ENCODE measurements around the gene PAIP2. TPM values are rescaled to one million over a fixed set of nuclear protein-coding genes. Genes with fewer than 3 reads are reported as not detected.

PAIP2 gene
- total RNA-seq, 1 donor from 2014 or later: 66.0 TPM

DNA sequence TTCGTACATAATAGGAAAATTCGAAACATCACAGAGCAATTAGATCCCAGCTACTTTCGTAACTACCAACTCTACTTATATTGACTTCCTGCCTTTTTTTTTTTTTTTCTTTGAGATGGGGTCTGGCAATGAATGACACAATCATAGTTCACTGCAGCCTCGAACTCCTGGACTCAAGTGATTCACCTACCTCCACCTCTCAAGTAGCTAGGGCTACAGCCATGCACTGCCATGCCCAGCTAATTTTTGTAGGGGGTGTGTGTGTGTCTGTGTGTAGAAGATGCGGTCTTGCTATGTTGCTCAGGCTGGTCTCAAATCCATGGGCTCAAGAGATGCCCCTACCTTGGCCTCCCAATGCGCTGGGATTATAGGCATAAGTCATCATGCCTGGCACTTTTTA is 5.8 kb upstream of the PAIP2 start:
- intact Hi-C loops (cut with DNase I): no loop called here
- no peaks in the 10 kb centered on the region for H3K9me3 ChIP-seq
- H3K27me3 ChIP-seq: no peaks in the 10 kb centered on the region
- peaks cover 0 to 17% of the 10 kb centered on the region in 2 donors for H3K36me3 ChIP-seq
- H3K4me3 ChIP-seq: no peak overlapping the region
- no peak for DNase-seq (ENCODE audit: extremely low spot score in 2 of 2)
- peaks cover 3% of the 10 kb centered on the region for H3K4me1 ChIP-seq
- no peak overlapping the region for H3K27ac ChIP-seq
- TF ChIP-seq POLR2AphosphoS5 (IDR thresholded peaks at IDR 0.05; ENCODE audit: insufficient read depth in 1 of 2, low read depth in 1 of 2): no peak
- TF ChIP-seq POLR2A (IDR thresholded peaks at IDR 0.05): no peak
- TF ChIP-seq, protein P1, sequence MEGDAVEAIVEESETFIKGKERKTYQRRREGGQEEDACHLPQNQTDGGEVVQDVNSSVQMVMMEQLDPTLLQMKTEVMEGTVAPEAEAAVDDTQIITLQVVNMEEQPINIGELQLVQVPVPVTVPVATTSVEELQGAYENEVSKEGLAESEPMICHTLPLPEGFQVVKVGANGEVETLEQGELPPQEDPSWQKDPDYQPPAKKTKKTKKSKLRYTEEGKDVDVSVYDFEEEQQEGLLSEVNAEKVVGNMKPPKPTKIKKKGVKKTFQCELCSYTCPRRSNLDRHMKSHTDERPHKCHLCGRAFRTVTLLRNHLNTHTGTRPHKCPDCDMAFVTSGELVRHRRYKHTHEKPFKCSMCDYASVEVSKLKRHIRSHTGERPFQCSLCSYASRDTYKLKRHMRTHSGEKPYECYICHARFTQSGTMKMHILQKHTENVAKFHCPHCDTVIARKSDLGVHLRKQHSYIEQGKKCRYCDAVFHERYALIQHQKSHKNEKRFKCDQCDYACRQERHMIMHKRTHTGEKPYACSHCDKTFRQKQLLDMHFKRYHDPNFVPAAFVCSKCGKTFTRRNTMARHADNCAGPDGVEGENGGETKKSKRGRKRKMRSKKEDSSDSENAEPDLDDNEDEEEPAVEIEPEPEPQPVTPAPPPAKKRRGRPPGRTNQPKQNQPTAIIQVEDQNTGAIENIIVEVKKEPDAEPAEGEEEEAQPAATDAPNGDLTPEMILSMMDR (IDR thresholded peaks at IDR 0.05): no peak

DNA sequence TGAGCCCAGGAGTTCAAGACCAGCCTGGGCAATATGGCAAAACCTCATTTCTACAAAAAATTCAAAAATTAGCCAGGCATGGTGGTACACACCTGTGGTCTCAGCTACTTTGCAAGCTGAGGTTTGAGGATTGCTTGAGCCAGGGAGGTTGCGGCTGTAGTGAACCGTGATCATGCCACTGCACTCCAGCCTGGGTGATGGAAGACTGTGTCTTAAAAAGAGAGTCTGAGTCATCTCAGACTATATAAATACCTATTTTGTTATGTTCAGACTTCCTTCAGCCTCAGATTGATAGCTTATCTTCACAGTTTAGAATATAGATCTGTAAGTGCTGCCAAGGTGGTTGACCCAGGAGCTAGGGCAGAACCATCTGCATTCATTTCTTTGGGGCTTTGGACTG is 1.6 kb upstream of the PAIP2 start:
- H3K27me3 ChIP-seq: no peaks in the 10 kb centered on the region
- H3K36me3 ChIP-seq: peaks cover 0 to 5% of the 10 kb centered on the region in 2 donors
- no peak overlapping the region for H3K27ac ChIP-seq
- TF ChIP-seq, protein P1 (IDR thresholded peaks at IDR 0.05): no peak
- TF ChIP-seq POLR2A (IDR thresholded peaks at IDR 0.05) (no peak), POLR2AphosphoS5 (IDR thresholded peaks at IDR 0.05; ENCODE audit: insufficient read depth in 1 of 2, low read depth in 1 of 2) (no peak)
- H3K4me1 ChIP-seq: peaks cover 36% of the 10 kb centered on the region
- no peak for DNase-seq (ENCODE audit: extremely low spot score in 2 of 2)
- no peak overlapping the region for H3K4me3 ChIP-seq
- H3K9me3 ChIP-seq: no peaks in the 10 kb centered on the region
- intact Hi-C loops (cut with DNase I): no loop called here

DNA sequence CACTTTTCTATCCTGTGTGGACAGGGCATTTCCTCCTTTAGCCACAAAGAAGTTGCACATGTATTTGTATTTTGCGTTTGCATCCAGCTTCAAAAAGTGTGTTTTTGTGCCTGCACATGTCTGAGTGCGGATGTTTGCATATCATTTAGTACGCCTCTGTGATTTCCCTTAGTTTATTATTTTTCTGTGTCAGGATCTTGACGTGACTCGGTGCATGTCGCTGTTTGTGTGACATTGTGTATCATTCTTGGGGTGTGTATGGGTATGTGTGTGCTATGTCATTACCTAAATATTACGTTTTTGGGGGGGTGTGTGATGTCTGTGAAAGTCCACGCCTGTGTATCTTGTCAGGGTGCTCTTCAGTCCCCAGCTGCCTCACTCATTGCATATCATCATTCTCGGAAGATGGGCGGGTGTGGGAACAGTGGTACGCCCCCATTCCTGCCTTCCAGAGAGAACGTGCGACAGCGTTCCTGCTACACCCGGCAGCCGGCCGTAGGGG is 416 bp upstream of the PAIP2 start:
- intact Hi-C loops (cut with DNase I): no loop called here
- DNase-seq (ENCODE audit: extremely low spot score in 2 of 2): no peak
- H3K4me1 ChIP-seq: peaks cover 37% of the 10 kb centered on the region
- H3K36me3 ChIP-seq: peaks cover 0 to 5% of the 10 kb centered on the region in 2 donors
- H3K9me3 ChIP-seq: no peaks in the 10 kb centered on the region
- TF ChIP-seq POLR2AphosphoS5 (IDR thresholded peaks at IDR 0.05; ENCODE audit: insufficient read depth in 1 of 2, low read depth in 1 of 2): no peak
- no peaks in the 10 kb centered on the region for H3K27me3 ChIP-seq
- peak overlapping the region; percentile 87 to 96 for H3K4me3 ChIP-seq
- H3K27ac ChIP-seq: peak overlapping the region; percentile 100

DNA sequence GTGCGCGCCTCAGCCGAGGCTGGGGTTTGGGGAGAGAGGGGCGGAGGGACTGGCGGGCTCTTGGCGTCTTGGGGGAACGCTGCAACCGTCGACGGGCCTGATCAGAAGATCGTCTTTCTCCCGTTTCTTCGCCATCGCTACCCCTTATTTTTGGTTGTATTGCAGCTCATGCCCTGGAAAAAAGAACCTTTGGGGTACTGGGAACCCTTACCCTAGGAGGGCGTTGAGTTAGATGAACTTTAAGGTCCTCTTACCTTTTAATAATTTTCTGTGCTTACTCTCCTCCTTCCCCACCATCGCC is 719 bp downstream of the PAIP2 start:
- DNase-seq (ENCODE audit: extremely low spot score in 2 of 2): no peak
- Histone ChIP-seq H3K4me1 (peaks cover 44% of the 10 kb centered on the region), H3K4me3 (peak overlapping the region; percentile 87 to 96), H3K27ac (peak overlapping the region; percentile 100), H3K27me3 (no peaks in the 10 kb centered on the region), H3K36me3 (peaks cover 0 to 5% of the 10 kb centered on the region in 2 donors), H3K9me3 (no peaks in the 10 kb centered on the region)
- intact Hi-C loops (cut with DNase I): no loop called here
- no peak for TF ChIP-seq POLR2A (IDR thresholded peaks at IDR 0.05)
- TF ChIP-seq, protein P1 (IDR thresholded peaks at IDR 0.05): no peak
- TF ChIP-seq POLR2AphosphoS5 (IDR thresholded peaks at IDR 0.05; ENCODE audit: insufficient read depth in 1 of 2, low read depth in 1 of 2): no peak

DNA sequence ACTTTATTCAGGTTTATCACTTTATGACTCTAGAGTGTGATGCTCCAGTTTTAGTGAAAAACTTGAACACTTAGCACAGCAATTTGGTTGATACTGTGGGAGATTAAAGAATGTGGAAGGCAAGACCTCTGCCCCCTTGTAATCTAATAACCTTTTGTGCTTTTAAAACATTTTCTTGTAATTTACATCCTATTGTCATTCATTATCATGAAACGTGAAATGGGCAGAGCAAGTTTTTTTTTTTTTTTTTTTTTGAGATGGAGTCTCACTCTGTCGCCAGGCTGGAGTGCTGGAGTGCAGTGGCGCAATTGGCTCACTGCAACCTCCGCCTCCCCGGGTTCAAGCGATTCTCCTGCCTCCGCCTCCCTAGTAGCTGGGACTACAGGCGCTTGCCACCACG is 1.8 kb downstream of the PAIP2 start:
- Histone ChIP-seq H3K36me3 (peaks cover 0 to 5% of the 10 kb centered on the region in 2 donors), H3K27me3 (no peaks in the 10 kb centered on the region), H3K4me1 (peaks cover 48% of the 10 kb centered on the region), H3K4me3 (peak overlapping the region in 1 of 2 donors; percentile 1), H3K27ac (no peak overlapping the region), H3K9me3 (no peaks in the 10 kb centered on the region)
- TF ChIP-seq POLR2A (IDR thresholded peaks at IDR 0.05): no peak
- TF ChIP-seq, protein P1 (IDR thresholded peaks at IDR 0.05): no peak
- no peak for TF ChIP-seq POLR2AphosphoS5 (IDR thresholded peaks at IDR 0.05; ENCODE audit: insufficient read depth in 1 of 2, low read depth in 1 of 2)
- DNase-seq (ENCODE audit: extremely low spot score in 2 of 2): no peak
- intact Hi-C loops (cut with DNase I): no loop called here
